Fibroblast of skin of abdomen (primary cell): ENCODE measurements around the gene NTHL1.
"Not testable (repeated sequence)": the region's sequence is repeated elsewhere in the genome, so short reads cannot be mapped to it uniquely, and the experiment has no call there.

ENCODE experiments used
- DNase-seq: peaks from one replicate; pipeline ENCODE4 v3.0.0-alpha.2; 2013

Gene NTHL1

DNA sequence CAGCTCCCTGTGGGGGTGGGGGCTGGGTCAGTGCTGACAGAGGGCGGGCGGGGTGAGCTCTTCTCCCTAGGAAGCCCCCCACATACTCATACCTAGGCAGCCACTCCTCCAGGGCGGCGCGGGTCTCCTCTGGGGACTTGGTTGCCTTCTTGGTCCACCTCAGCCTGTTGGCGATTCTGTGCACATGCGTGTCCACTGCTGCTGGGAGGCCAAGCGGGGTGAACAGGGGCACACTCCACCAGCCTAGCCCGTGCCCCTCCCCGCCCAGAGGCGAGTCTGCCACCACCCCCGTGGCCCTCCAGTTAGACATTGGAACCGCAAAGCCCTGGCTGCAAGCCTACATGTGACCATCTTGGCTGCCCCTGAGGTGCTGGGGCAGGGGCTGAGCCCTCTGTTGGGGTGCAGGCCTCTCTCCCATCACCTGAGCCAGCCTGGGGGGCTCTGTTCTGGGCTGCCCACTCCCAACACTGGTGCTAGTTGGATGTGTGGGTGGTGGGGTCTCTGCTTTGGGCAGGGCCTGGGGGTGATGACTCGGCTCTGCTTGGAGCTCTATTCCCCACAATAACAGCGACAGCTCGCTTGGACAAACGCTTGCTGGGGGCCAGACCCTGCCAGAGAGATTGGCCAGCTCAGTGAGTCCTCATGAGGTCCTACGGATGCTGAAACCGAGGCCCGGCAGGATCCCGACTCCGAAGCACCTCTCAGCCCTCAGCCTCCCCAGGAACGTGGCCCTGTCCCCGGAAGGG is 7.4 kb downstream of the NTHL1 start:
- no peak for DNase-seq

DNA sequence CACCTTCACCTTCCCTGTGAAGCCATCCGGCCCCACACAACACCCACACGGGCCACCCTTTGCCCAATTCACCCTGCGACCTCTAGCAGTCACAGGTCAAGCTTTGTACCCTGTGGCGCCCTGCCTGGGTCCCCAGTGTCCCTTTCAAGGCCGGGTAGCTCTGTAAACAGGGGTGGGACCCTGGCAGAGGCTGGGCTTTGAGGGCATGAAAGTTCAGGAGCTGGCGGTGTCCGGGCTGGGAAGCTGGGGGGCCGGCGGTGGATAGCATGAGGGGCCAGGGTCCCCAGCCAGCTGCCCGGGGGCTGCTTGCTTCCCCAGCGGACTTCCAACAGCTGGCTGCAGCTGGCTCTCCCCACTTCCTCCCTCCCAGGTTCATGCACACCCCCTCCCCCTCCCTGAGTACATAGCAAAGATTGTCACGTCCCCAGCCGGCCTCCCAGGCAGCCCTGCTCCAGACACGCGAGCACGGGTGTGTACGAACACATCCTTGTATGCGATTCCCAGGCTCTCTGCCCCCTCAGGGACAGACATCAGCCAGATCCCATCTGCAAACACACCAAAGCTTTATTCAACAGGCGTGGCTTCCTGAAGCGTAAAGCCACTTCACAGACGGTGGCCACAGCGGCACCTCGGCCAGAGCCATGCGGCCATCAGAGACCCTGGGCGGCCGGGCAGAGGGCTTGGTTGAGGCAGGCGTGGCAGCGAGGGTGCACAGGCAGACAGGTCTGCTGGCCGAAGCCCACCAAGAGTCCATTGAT is 8.2 kb downstream of the NTHL1 start:
- DNase-seq, result peak; percentile 88

DNA sequence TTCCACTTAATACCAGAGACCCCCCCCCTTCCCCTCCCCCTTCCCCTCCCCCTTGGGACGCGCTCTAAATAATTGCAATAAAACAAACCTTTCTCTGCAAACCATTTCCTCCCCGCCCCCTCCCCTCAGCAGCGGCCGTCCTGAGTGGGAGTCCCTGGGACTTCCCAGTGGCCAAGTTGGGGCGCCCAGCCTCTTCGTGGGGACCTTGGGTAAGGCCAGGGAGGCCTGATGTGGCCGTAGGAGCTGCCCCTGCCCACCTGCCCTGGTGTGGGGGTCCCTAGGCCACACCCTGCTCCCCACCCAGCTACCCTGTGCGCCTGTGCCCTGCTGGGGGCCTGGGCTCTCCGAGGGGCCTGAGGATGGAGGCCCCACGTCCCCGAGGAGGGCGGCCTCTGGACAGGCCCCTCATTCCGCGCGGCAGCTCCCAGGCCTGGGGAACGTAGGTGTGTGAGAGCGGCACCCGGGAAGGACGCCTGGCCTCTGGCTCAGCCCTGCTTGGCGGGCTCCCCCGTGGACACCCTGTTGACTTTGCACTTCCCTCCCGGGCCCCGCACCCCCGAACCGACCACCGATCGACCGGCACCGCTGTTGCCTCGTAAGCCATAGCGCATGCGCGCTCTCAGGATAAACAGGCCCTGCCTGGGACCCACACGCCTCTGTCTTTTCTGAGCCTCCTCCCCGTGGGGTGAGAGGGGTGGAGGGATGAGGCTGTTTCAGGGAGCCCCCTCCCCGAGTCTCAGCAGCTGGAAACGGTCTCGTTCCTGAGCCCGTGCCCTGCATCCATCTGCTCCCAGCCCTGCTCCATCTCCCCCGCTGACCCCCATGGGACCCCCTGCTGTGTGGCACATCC is 9.0 kb downstream of the NTHL1 start:
- peak; percentile 25 for DNase-seq

DNA sequence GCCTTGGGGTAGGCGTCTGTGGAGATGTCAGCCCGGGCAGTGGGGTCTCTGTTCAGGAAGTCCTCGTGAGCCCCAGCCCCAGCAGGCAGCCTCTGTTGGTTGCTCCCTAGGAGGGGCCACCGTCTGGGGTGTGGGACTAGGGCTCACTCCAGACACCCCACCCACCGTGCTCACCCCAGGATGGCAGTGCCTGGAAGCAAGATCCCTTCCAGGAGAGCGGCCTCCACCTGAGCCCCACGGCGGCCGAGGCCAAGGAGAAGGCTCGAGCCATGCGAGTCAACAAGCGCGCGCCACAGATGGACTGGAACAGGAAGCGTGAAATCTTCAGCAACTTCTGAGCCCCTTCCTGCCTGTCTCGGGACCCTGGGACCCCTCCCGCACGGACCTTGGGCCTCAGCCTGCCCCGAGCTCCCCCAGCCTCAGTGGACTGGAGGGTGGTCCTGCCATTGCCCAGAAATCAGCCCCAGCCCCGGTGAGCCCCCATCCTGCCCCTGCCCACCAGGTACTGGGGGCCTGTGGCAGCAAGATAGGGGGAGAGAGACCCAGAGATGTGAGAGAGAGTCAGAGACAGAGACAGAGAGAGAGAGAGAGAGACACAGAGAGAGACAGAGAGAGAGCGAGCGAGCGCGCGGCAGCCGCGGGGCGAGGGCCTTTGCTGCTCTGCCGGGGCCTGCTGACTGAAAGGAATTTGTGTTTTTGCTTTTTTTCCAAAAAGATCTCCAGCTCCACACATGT is 9.8 kb downstream of the NTHL1 start:
- peak; percentile 73 for DNase-seq

DNA sequence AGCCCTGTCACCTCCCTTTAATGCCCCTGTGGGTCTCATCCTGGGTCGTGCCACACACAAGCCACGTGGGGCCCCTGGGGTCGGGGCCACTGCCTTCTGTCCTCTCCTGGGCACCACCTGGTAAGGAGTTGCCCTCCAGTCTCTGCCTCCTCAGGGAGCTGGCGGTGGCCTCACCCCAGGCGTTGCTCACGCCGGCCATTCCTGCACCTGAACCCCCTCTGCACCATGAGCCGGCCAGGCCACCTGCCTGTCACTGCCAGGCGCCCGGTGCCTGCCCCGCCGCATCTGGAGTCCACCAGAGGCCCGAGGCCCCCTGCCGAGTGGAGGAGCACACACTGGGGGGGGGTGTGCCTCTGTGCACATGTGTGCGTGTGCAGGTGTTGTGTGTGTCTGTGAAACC is 10.5 kb downstream of the NTHL1 start:
- no peak for DNase-seq

DNA sequence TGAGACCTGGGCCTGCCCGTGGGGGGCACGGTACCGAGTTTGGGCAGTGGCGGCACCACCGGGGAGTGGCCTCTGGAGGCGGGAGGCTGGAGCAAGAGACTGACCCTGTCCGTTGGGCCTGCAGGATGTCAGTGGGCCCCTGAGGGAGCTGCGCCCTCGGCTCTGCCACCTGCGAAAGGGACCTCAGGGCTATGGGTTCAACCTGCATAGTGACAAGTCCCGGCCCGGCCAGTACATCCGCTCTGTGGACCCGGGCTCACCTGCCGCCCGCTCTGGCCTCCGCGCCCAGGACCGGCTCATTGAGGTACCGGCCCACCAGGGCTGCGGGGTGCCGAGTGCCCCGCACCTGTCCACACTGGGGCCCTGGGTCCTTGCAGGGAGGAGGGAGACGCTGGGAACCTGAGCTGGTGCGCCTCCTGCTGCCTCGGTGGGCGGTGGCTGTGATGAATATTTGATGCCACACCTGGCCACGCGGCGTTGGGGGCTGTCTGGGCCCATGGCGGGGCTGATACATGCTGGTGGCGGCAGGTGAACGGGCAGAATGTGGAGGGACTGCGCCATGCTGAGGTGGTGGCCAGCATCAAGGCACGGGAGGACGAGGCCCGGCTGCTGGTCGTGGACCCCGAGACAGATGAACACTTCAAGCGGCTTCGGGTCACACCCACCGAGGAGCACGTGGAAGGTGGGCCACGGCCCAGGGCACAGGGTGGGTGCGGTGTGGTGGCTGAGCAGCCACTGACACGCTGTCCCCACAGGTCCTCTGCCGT is 11.3 kb downstream of the NTHL1 start:
- DNase-seq, result no peak

DNA sequence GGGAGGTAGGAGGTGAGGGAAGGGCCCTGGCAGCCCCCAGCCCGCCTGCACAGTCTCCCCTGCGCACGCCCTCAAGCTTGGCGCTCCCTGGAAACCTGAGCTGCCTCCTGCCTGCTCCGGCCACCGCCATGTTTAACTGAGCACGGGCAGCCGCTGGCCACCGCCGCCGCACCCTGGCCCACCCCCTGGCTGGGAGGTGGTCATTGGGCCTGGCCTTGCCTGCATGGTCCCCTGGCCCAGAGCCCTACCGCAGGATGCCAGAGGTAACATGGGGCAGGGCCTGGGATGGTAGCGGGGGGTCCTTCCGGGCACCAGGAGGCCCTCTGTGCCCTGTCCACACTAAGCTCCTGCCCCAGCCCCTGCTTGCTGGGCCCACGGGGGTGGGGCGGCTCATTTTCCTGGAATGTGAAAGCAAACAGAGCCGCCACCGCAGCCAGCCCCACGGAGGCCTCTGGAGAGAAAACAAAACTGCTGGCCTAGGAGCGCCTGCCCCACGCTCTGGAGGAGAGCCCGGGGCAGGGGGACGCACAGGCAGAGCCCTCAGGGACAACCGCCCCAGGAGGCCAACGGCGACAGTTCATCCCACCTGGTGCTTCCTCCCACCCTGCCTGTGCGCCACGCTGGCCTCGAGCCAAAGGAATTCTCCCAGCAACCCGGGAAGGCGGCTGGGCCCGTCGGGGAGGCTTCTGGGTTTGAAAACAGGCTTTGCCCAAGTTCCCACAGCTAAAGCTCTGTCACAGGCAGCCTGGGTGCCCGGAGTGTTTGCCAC is 12.0 kb downstream of the NTHL1 start:
- peak; percentile 79 for DNase-seq

DNA sequence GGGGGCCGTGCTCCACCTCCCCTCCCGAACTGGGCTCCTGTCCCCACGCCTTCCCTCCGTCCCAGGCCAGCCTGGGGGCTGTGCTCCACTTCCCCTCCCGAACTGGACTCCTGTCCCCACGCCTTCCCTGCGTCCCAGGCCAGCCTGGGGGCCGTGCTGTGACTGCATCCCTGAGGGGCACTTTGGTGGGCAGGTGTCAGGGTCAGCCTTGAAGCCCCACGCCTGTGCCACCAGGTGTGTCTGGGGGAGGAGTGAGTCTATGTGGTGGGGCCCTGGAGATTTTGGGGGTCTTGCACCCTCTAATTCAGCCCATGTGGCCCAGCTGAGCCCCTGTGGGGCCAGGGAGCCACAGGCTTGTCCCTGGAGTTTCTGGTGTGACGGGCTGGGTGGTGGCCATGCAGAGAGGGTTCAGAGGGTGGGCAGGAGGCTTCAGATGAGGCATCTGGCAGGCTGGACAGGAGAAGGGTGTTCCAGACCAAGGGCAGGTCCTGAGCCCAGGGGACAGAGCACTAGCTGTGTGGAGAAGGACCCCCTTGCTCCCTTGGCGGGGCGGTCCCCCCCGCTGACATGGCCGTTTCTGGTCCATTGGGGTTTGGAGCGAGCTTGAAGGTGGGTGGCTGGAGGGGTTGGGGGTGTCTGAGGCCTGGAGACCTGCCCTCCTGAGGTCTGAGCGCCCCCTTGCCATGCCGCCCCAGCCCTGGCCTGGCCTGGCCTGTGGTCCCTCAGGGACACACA is 12.8 kb downstream of the NTHL1 start:
- no peak for DNase-seq

DNA sequence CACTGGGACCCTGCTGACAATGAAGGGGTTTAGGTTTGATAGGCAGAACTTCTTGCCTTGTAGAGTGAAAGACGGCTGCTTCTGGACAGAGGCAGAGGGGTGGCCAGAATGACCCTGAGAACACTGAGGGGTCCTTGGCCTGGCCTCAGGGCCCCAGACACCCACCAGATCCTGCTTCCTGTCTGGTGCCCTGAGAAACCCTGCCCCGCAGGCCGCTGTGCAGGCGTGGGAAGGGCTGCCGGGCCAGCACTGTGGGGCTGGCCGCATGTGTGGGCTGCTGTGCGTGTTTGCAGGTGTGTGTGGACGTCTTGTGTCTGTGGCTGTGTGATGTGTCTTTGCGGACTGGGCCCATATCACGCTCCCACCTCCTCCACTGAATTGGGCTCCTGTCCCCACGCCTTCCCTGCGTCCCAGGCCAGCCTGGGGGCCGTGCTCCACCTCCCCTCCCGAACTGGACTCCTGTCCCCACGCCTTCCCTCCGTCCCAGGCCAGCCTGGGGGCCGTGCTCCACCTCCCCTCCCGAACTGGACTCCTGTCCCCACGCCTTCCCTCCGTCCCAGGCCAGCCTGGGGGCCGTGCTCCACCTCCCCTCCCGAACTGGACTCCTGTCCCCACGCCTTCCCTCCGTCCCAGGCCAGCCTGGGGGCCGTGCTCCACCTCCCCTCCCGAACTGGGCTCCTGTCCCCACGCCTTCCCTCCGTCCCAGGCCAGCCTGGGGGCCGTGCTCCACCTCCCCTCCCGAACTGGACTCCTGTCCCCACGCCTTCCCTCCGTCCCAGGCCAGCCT is 13.5 kb downstream of the NTHL1 start:
- not testable (repeated sequence) for DNase-seq

DNA sequence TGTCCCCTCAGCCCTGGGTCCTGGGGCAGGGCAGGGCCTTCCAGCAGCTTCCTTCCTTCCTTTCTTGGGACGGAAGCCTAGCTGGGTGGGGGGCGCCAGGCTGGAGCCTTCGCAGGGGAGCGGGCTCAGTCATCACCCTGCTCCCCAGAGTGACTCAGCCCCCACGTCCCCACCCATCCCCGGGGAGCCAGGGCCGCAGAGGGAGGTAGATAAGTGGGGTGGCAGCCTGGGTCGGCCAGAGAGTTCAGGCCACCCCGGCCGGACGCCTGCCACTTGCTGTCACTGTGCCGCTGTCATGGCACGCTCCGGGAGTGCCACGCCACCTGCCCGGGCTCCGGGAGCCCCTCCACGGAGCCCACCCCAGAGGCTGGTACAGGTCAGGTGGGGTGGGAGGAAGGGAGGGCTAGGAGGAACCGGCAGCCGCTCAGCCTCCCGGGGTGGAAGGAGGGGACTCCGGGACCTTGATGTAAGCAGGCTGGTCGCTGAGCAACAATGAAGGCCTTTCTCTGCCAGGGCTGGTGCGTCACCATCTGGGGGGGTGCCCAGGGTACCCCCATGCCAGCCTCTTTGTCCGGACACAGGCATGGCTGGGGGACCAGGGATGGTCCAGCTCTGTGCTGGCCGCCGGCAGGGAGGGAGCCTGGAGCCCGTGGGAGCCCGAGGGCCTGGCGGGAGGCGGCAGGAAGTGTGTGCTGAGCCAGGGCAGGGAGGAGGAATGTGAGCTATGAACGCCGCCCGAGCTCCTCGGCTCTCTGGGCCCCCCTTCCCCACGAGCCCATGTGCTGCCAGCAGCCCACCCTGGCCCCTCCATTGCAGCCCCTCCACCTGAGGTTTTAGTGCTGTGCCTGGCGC is 14.4 kb downstream of the NTHL1 start:
- peak; percentile 66 for DNase-seq

DNA sequence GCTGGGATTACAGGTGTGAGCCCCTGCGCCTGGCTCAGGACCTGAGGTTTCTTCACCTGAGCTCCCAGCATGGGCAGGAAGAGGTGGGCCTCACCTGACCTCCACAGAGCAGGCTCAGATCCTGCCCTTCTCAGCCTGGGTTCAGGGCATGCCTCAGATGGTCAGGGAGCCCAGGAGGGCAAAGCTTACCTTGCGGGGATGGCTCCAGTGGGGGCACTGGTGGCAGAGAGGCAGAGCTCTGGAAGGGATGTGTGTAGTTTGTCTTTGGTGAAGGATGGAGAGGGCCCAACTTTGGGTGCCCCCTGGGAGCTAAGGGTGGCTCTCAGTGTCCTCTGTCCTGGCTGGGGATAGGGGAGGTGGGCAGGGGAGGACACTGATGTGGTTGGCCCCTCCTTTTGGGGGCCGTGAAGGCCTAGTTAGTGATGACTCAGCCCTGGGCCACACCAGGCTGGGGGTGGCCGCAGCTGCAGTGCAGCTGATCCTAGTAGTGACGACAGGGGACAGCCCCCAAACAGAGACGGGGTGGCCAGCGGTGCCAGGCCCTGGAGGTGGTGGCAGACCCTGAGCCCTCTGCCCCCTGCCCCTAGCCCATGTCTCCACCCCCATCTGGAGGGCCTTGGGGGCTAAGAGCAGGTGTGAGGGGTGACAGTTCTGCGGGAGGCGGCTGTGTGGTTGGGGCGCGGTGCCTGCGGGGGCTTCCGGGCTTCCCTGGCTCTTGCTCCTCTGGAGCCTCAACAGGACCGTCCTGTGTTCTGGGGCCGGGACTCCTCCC is 15.2 kb downstream of the NTHL1 start:
- DNase-seq, result no peak

DNA sequence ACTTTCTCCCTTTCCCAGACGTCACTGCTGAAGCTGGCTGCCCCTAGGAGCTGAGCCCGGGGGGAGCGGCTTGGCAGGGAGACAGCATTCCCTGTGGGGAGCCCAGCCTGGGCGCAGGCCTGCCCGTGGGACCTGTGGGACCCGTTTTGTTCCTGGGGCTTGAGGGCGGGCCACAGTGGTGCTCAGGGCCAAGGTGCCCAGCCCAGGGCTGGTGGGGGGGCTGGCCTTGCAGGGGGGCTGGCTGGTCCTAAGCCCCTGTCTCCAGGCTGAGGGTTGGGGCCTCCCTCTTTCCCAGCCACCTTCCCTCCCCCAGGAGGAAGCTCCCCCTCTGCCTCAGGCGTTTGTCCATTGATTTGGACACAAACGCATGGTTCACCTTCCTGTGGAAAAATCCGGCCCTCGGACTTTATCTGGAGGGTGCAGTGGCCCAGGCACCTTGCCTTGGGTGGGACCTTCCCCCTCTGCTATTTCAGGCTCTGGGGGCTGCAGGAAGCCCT is 16.5 kb downstream of the NTHL1 start:
- no peak for DNase-seq

DNA sequence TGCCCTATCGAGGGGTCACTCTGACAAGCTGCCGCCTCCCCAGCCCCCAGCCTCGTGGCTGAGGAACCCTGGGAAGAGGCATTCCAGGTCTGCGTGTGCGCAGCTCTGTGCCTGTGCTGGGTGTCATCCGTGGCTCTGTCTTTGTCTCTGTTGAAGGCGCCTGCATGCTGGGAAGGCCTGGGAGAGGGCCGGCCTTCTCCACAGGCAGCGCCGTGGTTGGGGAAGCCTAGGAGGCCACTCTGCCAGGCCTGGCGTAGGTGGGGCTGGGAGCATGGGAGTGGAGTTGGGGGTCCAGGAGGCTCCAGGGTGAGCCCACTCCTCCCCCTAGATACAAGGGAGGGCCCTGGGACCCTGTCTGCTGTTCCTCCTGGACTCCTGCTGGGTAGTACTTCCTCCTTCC is 17.6 kb downstream of the NTHL1 start:
- DNase-seq, result no peak

DNA sequence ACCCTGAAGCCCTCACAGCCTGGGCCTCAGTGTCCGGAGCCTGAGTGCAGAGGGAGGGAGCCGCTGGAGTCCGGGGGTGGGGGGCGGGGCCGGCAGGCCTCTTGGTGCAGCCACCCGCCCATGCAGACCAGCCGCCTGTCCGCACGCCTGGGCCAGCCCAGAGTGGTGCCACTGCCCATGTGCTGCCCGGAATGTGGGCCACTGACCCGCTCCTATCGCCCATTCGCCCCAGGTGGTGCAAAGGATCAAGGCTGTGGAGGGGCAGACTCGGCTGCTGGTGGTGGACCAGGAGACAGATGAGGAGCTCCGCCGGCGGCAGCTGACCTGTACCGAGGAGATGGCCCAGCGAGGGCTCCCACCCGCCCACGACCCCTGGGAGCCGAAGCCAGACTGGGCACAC is 18.3 kb downstream of the NTHL1 start:
- no peak for DNase-seq

DNA sequence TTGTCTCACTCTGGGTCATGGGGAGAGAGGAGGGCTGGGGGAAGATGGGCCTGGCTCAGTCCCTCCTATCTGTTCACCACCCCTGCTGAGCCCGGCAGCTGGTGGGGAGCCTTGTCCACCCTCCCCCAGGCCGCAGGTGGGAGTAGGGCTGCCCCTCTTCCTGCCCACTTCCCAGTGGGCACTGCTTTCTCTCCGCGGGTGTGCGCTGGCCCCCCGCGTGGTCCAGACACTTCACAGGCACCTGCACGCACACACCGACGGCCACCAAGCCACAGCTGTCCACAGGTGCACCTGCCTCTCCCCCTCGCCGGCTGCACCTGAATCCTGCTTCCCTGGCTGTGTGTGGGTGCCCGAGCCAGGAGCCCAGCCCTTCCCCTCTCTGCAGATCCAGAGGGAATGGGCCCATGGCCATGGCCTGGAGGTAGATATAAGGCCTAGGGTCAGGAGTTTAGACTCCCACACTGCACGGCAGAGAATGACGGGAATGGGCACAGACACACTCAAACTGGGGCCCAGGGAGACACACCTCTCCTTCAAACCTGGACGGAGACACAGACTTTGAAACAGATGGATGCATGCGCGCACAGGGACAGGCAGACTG is 18.9 kb downstream of the NTHL1 start:
- DNase-seq, result no peak

DNA sequence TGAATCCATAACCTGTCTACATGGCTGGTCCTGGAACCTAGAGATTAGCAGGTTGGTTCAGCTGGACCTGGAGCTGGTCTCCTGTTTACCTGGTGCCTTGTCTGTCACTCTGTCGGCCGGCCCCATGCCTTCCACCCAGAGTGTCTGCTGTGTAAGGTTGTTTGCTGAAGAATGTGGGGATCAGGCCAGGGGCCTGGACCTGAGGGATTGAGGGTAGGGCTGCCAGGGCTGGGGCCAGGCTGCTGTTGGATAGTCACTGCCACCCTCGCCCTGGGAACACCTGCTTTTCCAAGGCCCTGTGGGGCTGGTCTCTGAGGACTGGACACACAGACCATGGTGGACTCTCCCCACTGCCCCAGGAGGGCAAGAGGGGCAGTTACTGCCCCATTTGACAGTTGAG is 19.5 kb downstream of the NTHL1 start:
- no peak for DNase-seq
